Measurements from ENCODE around the gene HHEX. TPM values are rescaled to one million over a fixed set of nuclear protein-coding genes. Genes with fewer than 3 reads are reported as not detected.
A peak's percentile ranks its signal among the peaks of the same experiment; 100 is the strongest.

HHEX gene
- total RNA-seq, 4 donors from 2014 or later: 3.2 to 40.4 (median 4.2) TPM

DNA sequence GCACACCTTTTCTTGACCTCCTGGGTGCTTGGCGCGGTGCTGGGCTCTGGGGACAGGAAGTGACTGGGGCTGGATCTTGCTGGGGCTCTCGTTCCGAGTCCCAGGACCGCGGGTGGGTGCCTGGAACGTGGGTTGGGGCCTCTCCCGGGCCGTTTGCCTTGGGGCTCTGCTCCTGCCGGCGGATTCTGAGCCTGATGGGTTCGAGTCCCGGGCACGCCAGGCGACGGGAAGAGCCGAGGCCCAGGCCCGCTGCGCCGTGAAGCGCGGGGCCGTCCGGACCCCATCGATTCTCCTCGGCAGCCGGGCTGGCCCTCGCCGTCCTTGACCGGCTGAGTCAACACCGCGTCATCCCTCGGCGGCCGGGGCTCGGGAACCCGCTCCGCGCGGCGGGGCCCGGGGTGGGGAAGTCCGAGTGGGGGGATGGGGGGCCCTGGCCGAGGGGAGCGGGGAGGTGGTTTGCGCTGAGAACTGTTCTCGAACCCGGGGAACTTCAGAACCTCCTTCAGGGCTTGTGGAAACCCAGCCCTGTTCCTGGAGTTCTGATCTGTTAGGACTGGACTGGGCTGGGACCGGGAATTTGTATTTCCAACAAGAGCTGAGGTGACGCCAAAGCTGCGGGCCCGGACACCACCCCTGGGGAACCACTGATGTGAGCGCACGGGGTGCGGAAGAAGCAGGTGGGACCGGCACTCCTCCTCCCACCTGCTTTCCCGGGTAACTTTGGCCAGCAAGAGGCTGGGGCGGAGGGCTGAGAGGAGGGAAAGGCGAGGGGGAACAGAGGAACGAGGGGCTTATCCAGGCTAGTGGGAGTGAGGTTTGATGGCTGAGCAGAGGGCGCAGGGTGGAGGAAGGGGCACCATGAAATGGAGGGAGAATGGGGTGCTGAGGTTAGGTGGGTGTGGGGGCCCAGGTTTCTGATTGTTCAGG, 6.2 kb downstream of the HHEX start:
- Histone ChIP-seq H3K9me3 (no peaks in the 10 kb centered on the region), H3K4me3 (peak overlapping the region in 2 of 4 donors; percentile 14 to 25), H3K27me3 (no peaks in the 10 kb centered on the region), H3K4me1 (peaks cover 0 to 11% (median 0%) of the 10 kb centered on the region in 4 donors), H3K36me3 (no peaks in the 10 kb centered on the region), H3K27ac (no peak overlapping the region)
- no peak for DNase-seq
- TF ChIP-seq POLR2A (IDR thresholded peaks at IDR 0.05): no peak
- TF ChIP-seq, protein P1, sequence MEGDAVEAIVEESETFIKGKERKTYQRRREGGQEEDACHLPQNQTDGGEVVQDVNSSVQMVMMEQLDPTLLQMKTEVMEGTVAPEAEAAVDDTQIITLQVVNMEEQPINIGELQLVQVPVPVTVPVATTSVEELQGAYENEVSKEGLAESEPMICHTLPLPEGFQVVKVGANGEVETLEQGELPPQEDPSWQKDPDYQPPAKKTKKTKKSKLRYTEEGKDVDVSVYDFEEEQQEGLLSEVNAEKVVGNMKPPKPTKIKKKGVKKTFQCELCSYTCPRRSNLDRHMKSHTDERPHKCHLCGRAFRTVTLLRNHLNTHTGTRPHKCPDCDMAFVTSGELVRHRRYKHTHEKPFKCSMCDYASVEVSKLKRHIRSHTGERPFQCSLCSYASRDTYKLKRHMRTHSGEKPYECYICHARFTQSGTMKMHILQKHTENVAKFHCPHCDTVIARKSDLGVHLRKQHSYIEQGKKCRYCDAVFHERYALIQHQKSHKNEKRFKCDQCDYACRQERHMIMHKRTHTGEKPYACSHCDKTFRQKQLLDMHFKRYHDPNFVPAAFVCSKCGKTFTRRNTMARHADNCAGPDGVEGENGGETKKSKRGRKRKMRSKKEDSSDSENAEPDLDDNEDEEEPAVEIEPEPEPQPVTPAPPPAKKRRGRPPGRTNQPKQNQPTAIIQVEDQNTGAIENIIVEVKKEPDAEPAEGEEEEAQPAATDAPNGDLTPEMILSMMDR (IDR thresholded peaks at IDR 0.05): no peak

DNA sequence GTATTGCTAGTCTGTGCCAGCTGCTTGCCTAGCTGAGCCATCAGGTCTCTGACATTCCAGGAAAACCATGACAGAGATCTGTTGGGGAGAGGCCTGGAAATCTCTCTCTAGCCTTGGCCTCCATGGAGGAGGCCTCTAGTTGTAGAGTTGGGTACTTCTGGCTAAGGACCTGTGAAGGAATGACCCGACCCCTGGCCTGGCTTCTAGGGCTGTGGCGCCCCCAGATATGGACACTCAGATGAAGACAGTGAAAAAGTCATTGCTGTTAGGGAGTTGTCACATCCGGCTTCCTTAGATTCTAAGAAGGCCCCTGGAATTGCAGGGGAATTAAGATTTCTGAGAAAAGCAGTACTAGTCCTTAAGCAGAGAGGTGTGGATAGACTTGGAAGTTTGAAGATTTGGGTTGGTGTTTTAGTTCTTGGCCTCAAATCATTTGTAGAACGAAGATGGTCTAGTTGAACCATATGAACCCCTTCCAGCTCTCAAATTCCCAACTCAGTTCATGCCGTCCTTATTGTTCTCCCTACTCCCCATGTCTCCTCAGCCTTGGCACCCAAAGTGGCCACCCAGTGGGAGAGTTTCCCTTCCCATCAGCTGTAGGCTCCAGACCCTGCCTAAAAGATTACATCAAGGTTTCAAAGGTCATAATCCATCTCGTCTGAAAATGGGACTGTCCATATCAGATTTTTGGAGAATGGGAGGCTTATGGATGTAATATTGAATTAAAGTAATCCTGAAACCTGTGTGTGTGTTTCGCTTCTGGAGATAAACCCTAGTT, 7.0 kb downstream of the HHEX start:
- no peak overlapping the region for H3K27ac ChIP-seq
- H3K27me3 ChIP-seq: no peaks in the 10 kb centered on the region
- peaks cover 0 to 11% (median 0%) of the 10 kb centered on the region in 4 donors for H3K4me1 ChIP-seq
- no peak for DNase-seq
- H3K9me3 ChIP-seq: no peaks in the 10 kb centered on the region
- no peak overlapping the region for H3K4me3 ChIP-seq
- no peaks in the 10 kb centered on the region for H3K36me3 ChIP-seq
- TF ChIP-seq, protein P1 (IDR thresholded peaks at IDR 0.05): no peak
- no peak for TF ChIP-seq POLR2A (IDR thresholded peaks at IDR 0.05)

DNA sequence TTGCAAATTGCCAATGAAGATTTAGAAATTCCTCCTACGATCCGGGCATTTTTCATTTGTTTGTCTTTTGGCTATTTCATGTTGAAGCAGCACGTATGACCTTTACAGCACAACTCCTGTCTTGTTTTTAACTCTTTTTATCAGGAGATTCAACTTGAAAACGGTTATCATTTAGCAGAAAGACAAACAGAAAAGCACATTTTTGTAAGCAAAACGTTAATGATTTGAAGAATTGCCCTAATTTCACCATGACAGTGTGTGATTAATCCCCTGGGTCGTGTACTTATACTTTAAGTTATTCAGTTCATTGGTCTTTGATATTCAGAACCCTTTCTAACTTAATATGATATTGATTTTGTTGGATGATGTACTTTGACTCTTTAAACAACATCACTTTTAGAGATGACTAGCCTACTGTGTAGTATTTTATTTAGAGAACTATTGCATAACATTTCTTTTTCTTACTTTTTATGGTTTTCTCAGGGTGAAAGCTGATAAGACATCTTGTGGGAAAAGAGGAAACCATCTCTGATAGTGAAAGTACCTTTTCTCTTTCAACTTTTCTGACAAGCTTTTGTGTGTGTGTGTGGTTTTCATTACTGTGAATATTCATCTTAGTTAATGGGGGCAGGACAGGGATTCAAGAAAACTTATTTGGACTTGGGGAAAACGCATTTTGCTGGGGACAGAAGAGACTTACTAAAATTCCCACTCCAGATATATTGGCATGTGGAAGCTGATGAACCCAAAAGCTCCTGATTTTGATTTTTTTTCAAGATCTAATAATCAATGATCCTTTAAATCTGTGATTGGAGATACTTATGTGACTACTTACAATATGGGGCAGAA, 8.1 kb downstream of the HHEX start:
- H3K4me3 ChIP-seq: no peak overlapping the region
- DNase-seq: no peak
- H3K9me3 ChIP-seq: no peaks in the 10 kb centered on the region
- no peaks in the 10 kb centered on the region for H3K36me3 ChIP-seq
- TF ChIP-seq, protein P1 (IDR thresholded peaks at IDR 0.05): no peak
- no peak for TF ChIP-seq POLR2A (IDR thresholded peaks at IDR 0.05)
- H3K27me3 ChIP-seq: no peaks in the 10 kb centered on the region
- H3K27ac ChIP-seq: peak overlapping the region in 1 of 4 donors; percentile 39
- peaks cover 0 to 12% (median 2%) of the 10 kb centered on the region in 4 donors for H3K4me1 ChIP-seq

DNA sequence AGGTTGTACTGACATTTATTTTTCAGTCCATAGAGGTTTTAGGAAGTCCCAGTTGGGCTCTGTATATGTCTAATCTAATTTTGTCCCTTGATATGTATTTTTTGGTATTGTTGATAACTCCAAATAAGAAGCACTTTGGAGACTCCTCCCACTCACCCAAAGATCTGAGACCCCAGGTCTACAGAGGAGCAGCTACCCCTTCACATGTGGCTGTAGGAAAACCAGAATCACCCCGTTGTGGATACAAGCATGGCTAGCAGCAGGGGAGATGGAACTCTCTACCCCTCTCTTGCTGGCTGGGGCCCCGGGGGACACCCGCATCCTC, 9.4 kb downstream of the HHEX start:
- H3K4me1 ChIP-seq: peaks cover 0 to 12% (median 2%) of the 10 kb centered on the region in 4 donors
- DNase-seq: no peak
- no peaks in the 10 kb centered on the region for H3K9me3 ChIP-seq
- peak overlapping the region in 2 of 4 donors; percentile 6 to 67 for H3K27ac ChIP-seq
- peak overlapping the region; percentile 20 to 43 (median 41) for H3K4me3 ChIP-seq
- TF ChIP-seq, protein P1 (IDR thresholded peaks at IDR 0.05): no peak
- no peak for TF ChIP-seq POLR2A (IDR thresholded peaks at IDR 0.05)
- H3K27me3 ChIP-seq: no peaks in the 10 kb centered on the region
- H3K36me3 ChIP-seq: no peaks in the 10 kb centered on the region
